Mesangial cell (primary cell): ENCODE data around the gene ZNF486. TPM values are rescaled to one million over a fixed set of nuclear protein-coding genes. Genes with fewer than 3 reads are reported as not detected.

Experiments
- total RNA-seq: library from RNA; depleted of rRNA; stranded (reverse); fragments of >200 nt; gene quantifications from 2 replicates; pipeline ENCODE4 v1.2.3, GENCODE V29; 2015

ZNF486 gene
- 6.2 and 9.1 TPM in 2 replicates for total RNA-seq

GRCh38 chr19:20167020-20167644, at the start of gene ZNF486:
TSS of gene ZNF486 (plus strand) at chr19:20167214. CDS start at chr19:20167331, 117 bp downstream.

Other genes with a start within 250 kb of the ZNF486 start
- gene ZNF682, start 127.7 kb upstream of the ZNF486 start, total RNA-seq, result 0.49 and 1.9 TPM in 2 replicates
- gene ZNF90, start 89.2 kb upstream of the ZNF486 start, total RNA-seq, result 1.0 and 2.8 TPM in 2 replicates